ENCODE results near the gene FAF1.

DNA sequence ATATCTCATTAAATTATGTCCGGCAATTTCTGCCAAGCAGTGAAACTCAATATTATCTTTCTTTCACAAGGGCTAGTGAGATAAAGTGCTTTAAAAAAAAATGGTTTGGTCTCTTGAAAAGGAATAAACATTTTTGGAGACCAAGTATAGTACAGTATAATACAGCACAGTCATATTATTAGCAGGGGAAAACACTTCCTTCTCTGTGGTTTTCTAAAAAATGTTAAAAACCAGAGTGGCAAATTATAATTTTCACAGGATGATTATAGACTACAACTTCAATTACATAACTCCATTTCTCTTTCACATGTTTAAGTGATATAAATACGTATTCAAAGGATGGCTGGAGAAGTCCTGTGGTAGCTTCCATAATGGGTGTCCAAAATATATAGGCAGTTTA lies 366.6 kb downstream of the FAF1 start:
- no peak for TF ChIP-seq POLR2A (IDR thresholded peaks at IDR 0.05)
- TF ChIP-seq, protein P1, sequence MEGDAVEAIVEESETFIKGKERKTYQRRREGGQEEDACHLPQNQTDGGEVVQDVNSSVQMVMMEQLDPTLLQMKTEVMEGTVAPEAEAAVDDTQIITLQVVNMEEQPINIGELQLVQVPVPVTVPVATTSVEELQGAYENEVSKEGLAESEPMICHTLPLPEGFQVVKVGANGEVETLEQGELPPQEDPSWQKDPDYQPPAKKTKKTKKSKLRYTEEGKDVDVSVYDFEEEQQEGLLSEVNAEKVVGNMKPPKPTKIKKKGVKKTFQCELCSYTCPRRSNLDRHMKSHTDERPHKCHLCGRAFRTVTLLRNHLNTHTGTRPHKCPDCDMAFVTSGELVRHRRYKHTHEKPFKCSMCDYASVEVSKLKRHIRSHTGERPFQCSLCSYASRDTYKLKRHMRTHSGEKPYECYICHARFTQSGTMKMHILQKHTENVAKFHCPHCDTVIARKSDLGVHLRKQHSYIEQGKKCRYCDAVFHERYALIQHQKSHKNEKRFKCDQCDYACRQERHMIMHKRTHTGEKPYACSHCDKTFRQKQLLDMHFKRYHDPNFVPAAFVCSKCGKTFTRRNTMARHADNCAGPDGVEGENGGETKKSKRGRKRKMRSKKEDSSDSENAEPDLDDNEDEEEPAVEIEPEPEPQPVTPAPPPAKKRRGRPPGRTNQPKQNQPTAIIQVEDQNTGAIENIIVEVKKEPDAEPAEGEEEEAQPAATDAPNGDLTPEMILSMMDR (IDR thresholded peaks at IDR 0.05): no peak

Measured in esophagus squamous epithelium (tissue), 4 donors.